Measurements from ENCODE around the gene MN1.

DNA sequence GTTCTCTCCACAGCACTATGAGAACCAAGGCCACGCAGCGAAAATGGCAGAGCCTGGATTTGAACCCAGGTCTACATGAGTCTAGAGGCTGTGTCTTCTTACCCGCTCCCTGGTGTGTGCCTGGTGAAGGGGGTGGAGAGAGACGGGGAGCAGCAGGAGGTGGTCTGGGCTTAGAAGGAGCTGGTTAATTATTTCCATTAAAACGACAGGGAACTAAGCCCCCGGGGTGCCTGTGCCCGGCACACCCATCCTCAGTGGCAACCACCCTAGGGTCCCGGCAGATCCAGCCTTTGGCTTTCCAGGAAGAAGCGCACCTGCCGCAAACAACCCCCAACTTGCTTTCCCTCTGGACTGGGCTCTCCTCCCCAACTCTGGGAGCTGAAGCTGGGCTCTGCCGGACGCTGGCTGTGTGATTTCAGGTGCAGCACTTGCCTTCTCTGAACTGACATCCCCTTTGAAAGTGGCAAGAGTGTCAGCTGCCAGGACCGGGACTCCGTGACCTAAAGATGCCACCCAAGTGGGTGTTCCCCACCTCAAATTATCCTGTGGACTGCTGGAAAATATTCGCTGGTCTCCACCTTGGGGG lies 35.8 kb downstream of the MN1 start:
- TF ChIP-seq, protein P1, sequence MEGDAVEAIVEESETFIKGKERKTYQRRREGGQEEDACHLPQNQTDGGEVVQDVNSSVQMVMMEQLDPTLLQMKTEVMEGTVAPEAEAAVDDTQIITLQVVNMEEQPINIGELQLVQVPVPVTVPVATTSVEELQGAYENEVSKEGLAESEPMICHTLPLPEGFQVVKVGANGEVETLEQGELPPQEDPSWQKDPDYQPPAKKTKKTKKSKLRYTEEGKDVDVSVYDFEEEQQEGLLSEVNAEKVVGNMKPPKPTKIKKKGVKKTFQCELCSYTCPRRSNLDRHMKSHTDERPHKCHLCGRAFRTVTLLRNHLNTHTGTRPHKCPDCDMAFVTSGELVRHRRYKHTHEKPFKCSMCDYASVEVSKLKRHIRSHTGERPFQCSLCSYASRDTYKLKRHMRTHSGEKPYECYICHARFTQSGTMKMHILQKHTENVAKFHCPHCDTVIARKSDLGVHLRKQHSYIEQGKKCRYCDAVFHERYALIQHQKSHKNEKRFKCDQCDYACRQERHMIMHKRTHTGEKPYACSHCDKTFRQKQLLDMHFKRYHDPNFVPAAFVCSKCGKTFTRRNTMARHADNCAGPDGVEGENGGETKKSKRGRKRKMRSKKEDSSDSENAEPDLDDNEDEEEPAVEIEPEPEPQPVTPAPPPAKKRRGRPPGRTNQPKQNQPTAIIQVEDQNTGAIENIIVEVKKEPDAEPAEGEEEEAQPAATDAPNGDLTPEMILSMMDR (IDR thresholded peaks at IDR 0.05), result no peak
- no peak for TF ChIP-seq POLR2A (IDR thresholded peaks at IDR 0.05)
